Naive thymus-derived CD8-positive, alpha-beta T cell (primary cell): ENCODE measurements around the gene TFDP2. TPM values are rescaled to one million over a fixed set of nuclear protein-coding genes. Genes with fewer than 3 reads are reported as not detected.
A peak's percentile ranks its signal among the peaks of the same experiment; 100 is the strongest.
"Not testable (repeated sequence)": the region's sequence is repeated elsewhere in the genome, so short reads cannot be mapped to it uniquely, and the experiment has no call there.

ENCODE experiments used
- ATAC-seq, 2 donors: fragments of 150-1000 bp; cut with Tn5 transposase in 1 of 2; sonication (Bioruptor Pico), chemical (Tn5 transposase) in 1 of 2; 1 replicate in 1 of 2; 2 replicates in 1 of 2; pipeline ENCODE4 v1.10.0; 2021; ENCODE audit warnings: mild to moderate bottlenecking in 2 of 2, moderate library complexity in 2 of 2
- POLR2A ChIA-PET: fragments of 350-600 bp; sonication (Branson Sonifier 250); formaldehyde crosslinking; loops from one replicate; lab custom pipeline; 2021; ENCODE audit warnings: antibody characterized with exemption; lab: Charles Lee
- DNase-seq, 10 donors: peaks; one replicate each; pipeline versions ENCODE4 v3.0.0 to v3.0.0-alpha.2; 2020 to 2022
- H3K27ac Mint-ChIP-seq, 10 donors: one replicate each; pipeline ENCODE4 v1.8.0; 2020 to 2022; ENCODE audit warnings: mild to moderate bottlenecking in 10 of 10, mixed read lengths in 10 of 10, moderate library complexity in 4 of 10, inconsistent platforms in 1 of 10
- H3K27me3 Mint-ChIP-seq, 5 donors: one replicate each; pipeline ENCODE4 v1.8.0; 2021 to 2022; ENCODE audit warnings: mixed read lengths in 5 of 5
- H3K36me3 Mint-ChIP-seq, 3 donors: one replicate each; pipeline ENCODE4 v1.8.0; 2020 to 2022; ENCODE audit warnings: mixed read lengths in 3 of 3, mild to moderate bottlenecking in 2 of 3, inconsistent platforms in 1 of 3
- H3K4me1 Mint-ChIP-seq, 4 donors: one replicate each; pipeline ENCODE4 v1.8.0; 2021 to 2022; ENCODE audit warnings: mixed read lengths in 4 of 4
- H3K4me3 Mint-ChIP-seq, 10 donors: one replicate each; pipeline ENCODE4 v1.8.0; 2020 to 2022; ENCODE audit warnings: mild to moderate bottlenecking in 10 of 10, mixed read lengths in 10 of 10, moderate library complexity in 6 of 10, inconsistent platforms in 1 of 10
- H3K9me3 Mint-ChIP-seq, 9 donors: one replicate each; pipeline ENCODE4 v1.8.0; 2020 to 2022; ENCODE audit warnings: mixed read lengths in 9 of 9, mild to moderate bottlenecking in 3 of 9, inconsistent platforms in 1 of 9, moderate library complexity in 1 of 9
- polyA plus RNA-seq, 3 donors: library from polyadenylated mRNA; unstranded; fragments of 300-500 nt; fragmentation: Illumina TruSeq; gene quantifications; one replicate each; pipeline ENCODE4 v1.2.3, GENCODE V29; 2021
- total RNA-seq, 8 experiments: library from RNA in 2 of 8; stranded (reverse) in 2 of 8; gene quantifications; one replicate each; pipeline ENCODE4 v1.2.3 and lab custom pipeline; 2021 to 2026

Gene TFDP2
- total and polyA plus RNA-seq, 5 experiments from 2014 or later, result 25.6 to 44.3 (median 30.9) TPM

- Mint-ChIP-seq H3K27ac (peak overlapping the region in 3 of 10 donors; percentile 4 to 36 (median 8)), H3K4me1 (peaks cover 6 to 17% (median 11%) of the 10 kb centered on the region in 4 donors), H3K9me3 (no peaks in the 10 kb centered on the region), H3K4me3 (no peak overlapping the region), H3K27me3 (no peaks in the 10 kb centered on the region), H3K36me3 (no peaks in the 10 kb centered on the region)
- POLR2A ChIA-PET, result no interaction called here
- DNase-seq, result no peak
- no peak for ATAC-seq
Measured at GRCh38 chr3:142117056-142117851, 32.1 kb downstream of the TFDP2 start.

DNA sequence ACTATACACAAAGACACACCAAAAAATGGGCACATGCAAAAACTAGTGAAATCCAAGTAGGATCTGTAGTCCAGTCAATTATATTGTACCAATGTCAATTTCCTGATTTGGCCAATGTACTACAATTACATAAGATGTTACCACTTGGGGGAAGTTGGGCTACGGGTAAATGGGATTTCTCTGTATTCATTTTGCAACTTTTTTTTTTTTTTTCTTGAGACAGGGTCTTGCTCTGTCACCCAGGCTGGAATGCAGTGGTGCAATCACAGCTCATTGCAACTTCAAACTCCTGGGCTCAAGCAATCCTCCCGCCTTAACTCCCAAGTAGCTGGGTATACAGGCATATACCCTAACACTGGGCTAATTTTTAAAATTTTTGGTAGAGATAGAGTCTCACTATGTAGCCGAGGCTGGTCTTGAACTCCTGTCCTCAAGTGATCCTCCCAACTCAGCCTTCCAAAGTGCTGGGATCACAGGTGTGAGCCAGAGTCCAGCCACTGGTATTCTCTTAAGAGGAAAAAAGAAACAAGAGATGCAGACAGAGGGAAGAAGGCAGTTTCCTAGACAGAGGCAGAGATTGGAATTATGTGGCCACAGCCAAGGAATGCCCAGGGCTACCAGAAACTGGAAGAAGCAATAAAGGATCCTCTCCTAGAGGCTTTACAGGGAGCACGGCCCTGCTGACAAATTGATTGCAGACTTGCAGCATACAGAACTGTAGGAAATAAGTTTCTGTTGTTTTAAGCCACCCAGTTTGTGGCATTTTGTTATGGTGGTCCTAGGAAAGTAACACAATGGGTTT, 33.3 kb downstream of the TFDP2 start:
- H3K4me3 Mint-ChIP-seq, result peak overlapping the region in 1 of 10 donors; percentile 25
- POLR2A ChIA-PET, result no interaction called here
- no peak for DNase-seq
- no peaks in the 10 kb centered on the region for H3K27me3 Mint-ChIP-seq
- no peak for ATAC-seq
- no peak overlapping the region for H3K27ac Mint-ChIP-seq
- no peaks in the 10 kb centered on the region for H3K9me3 Mint-ChIP-seq
- peaks cover 0 to 3% (median 0%) of the 10 kb centered on the region in 3 donors for H3K36me3 Mint-ChIP-seq
- peaks cover 10 to 22% (median 15%) of the 10 kb centered on the region in 4 donors for H3K4me1 Mint-ChIP-seq

DNA sequence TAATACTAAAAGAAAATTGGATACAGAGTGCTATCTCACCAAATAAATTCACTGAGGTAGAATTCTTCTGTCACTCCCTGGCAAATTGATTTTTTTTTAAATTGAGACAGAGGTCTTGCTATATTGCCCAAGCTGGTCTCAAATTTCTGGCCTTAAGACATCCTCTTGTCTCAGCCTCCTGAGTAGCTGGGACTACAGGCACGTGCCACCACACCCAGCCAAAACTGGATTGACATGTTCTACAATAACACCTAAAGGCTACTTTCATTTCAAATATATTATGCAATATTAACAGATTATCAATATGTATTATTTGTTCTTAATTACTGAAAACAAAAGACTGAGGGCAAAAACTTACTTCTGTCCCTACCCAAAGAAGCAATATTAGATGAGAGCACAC, 36.7 kb downstream of the TFDP2 start:
- Mint-ChIP-seq H3K27ac (no peak overlapping the region), H3K9me3 (no peaks in the 10 kb centered on the region), H3K4me3 (no peak overlapping the region), H3K36me3 (peaks cover 0 to 3% (median 2%) of the 10 kb centered on the region in 3 donors), H3K27me3 (no peaks in the 10 kb centered on the region), H3K4me1 (peaks cover 9 to 16% (median 14%) of the 10 kb centered on the region in 4 donors)
- no peak for DNase-seq
- no peak for ATAC-seq
- POLR2A ChIA-PET, result no interaction called here

DNA sequence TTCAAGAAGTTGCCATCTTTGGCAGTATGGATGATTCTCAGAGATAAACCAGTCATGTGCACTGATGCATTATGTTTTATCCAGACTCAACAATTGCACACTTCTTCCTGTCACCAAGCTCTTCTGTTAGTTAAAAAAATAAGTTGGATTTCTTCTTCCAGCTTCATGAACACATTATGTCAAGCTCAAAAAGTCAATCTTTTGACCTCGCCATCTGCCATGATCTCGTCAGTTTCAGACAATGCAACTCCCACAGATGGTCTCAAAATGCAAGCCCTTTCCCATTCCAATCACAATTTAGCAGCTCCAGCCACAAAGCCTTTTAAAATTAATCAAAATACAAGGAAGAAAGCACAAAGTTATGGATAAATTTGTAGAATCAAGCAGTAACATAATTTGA, 42.8 kb downstream of the TFDP2 start:
- Mint-ChIP-seq H3K9me3 (no peaks in the 10 kb centered on the region), H3K4me3 (no peak overlapping the region), H3K27me3 (no peaks in the 10 kb centered on the region), H3K36me3 (peaks cover 0 to 6% (median 5%) of the 10 kb centered on the region in 3 donors), H3K4me1 (peaks cover 3 to 9% (median 5%) of the 10 kb centered on the region in 4 donors), H3K27ac (no peak overlapping the region)
- POLR2A ChIA-PET, result no interaction called here
- ATAC-seq (no peak), DNase-seq (no peak)

DNA sequence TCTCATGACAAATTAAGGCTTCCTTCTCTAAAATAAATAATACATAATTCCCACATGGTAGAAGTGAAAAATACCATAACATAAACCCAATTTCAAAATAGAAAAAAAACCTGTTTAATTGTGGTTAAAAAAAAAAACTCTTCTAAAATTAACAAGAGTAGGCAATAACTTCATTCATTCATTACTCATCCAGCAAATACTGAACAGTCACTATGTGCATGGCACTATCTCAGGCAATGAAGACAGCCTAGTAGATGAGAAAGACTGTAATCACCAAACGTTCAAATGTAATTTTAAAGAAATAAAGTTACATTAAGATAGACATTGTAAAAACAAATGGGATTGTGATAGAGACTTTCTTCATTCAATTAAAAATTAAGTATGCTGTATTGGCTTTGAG, 43.4 kb downstream of the TFDP2 start:
- ATAC-seq (no peak), DNase-seq (no peak)
- H3K36me3 Mint-ChIP-seq, result peaks cover 0 to 8% (median 3%) of the 10 kb centered on the region in 3 donors
- no peak overlapping the region for H3K27ac Mint-ChIP-seq
- H3K4me1 Mint-ChIP-seq, result peaks cover 0 to 6% (median 1%) of the 10 kb centered on the region in 4 donors
- POLR2A ChIA-PET, result no interaction called here
- H3K4me3 Mint-ChIP-seq, result no peak overlapping the region
- no peaks in the 10 kb centered on the region for H3K27me3 Mint-ChIP-seq
- H3K9me3 Mint-ChIP-seq, result no peaks in the 10 kb centered on the region

- H3K27me3 Mint-ChIP-seq, result no peaks in the 10 kb centered on the region
- no peak overlapping the region for H3K4me3 Mint-ChIP-seq
- H3K9me3 Mint-ChIP-seq, result no peaks in the 10 kb centered on the region
- POLR2A ChIA-PET, result no interaction called here
- no peak overlapping the region for H3K27ac Mint-ChIP-seq
- no peak for ATAC-seq
- H3K36me3 Mint-ChIP-seq, result peaks cover 0 to 9% (median 6%) of the 10 kb centered on the region in 3 donors
- H3K4me1 Mint-ChIP-seq, result peaks cover 0 to 6% (median 2%) of the 10 kb centered on the region in 4 donors
- DNase-seq, result no peak
Measured at GRCh38 chr3:142104763-142105162, 44.6 kb downstream of the TFDP2 start.

- ATAC-seq, result no peak
- POLR2A ChIA-PET, result no interaction called here
Measured at GRCh38 chr3:142098964-142099363, 50.4 kb downstream of the TFDP2 start.

GRCh38 chr3:142097099-142097843, 52.1 kb downstream of the TFDP2 start:
- H3K4me3 Mint-ChIP-seq, result no peak overlapping the region
- POLR2A ChIA-PET, result no interaction called here

More at GRCh38 chr3:142098964-142099363, 50.4 kb downstream of the TFDP2 start:
- no peak overlapping the region for H3K27ac Mint-ChIP-seq
- no peak overlapping the region for H3K4me3 Mint-ChIP-seq
- DNase-seq, result no peak
- H3K4me1 Mint-ChIP-seq, result peaks cover 1 to 5% (median 4%) of the 10 kb centered on the region in 4 donors
- no peaks in the 10 kb centered on the region for H3K27me3 Mint-ChIP-seq
- peaks cover 0 to 10% (median 4%) of the 10 kb centered on the region in 3 donors for H3K36me3 Mint-ChIP-seq
- no peaks in the 10 kb centered on the region for H3K9me3 Mint-ChIP-seq

GRCh38 chr3:142095841-142096240, 53.5 kb downstream of the TFDP2 start:
- Mint-ChIP-seq H3K4me1 (peaks cover 1 to 5% (median 4%) of the 10 kb centered on the region in 4 donors), H3K36me3 (peaks cover 2 to 7% (median 5%) of the 10 kb centered on the region in 3 donors), H3K27ac (no peak overlapping the region), H3K9me3 (no peaks in the 10 kb centered on the region), H3K27me3 (no peaks in the 10 kb centered on the region), H3K4me3 (no peak overlapping the region)
- DNase-seq (no peak), ATAC-seq (no peak)
- POLR2A ChIA-PET, result no interaction called here

More at GRCh38 chr3:142097099-142097843, 52.1 kb downstream of the TFDP2 start:
- H3K27ac Mint-ChIP-seq, result no peak overlapping the region
- no peaks in the 10 kb centered on the region for H3K27me3 Mint-ChIP-seq
- DNase-seq (no peak), ATAC-seq (no peak)
- peaks cover 0 to 7% (median 4%) of the 10 kb centered on the region in 3 donors for H3K36me3 Mint-ChIP-seq
- no peaks in the 10 kb centered on the region for H3K9me3 Mint-ChIP-seq
- H3K4me1 Mint-ChIP-seq, result peaks cover 1 to 5% (median 4%) of the 10 kb centered on the region in 4 donors

DNA sequence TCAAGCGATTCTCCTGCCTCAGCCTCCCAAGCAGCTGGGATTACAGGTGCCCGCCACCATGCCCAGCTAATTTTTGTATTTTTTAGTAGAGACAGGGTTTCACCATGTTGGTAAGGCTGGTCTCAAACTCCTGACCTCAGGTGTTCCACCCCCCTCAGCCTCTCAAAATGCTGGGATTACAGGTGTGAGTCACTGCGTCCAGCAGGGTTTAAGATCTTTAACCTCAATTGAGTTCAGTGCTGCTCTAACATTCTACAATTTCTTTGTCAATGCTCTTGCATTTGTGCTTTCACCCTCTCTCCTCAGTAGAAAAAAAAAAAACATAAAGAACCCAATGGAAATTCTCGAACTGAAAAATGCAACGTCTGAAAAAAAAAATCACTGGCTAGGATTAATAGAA, 60.4 kb downstream of the TFDP2 start:
- H3K4me3 Mint-ChIP-seq, DNase-seq, H3K27ac Mint-ChIP-seq, ATAC-seq, H3K4me1 Mint-ChIP-seq, H3K27me3 Mint-ChIP-seq: not testable (repeated sequence)
- peaks cover 0 to 10% (median 1%) of the 10 kb centered on the region in 9 donors for H3K9me3 Mint-ChIP-seq
- H3K36me3 Mint-ChIP-seq, result peaks cover 10 to 19% (median 14%) of the 10 kb centered on the region in 3 donors
- POLR2A ChIA-PET, result interaction anchor here (0.6 kb wide), 1 partner anchor 19 kb away, joined by 4 read pairs; no protein-coding TSS in a partner anchor

DNA sequence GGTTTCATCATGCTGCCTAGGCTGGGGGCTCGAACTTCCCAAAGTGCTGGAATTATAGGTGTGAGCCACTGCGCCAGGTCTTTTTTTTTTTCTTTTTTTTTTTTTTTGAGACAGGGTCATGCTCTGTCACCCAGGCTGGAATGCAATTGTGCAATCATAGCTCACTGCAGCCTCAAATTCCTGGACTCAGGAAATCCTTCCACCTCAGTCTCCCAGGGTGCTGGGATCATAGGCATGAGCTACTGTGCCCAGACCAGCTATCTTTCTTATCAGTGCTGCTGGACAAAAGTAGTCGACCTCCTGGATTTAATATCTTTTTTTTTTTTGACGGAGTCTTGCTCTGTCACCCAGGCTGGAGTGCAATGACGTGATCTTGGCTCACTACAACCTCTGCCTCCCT, 60.8 kb downstream of the TFDP2 start:
- no peaks in the 10 kb centered on the region for H3K27me3 Mint-ChIP-seq
- DNase-seq, result no peak
- H3K4me3 Mint-ChIP-seq, result no peak overlapping the region
- no peak for ATAC-seq
- peaks cover 10 to 22% (median 17%) of the 10 kb centered on the region in 3 donors for H3K36me3 Mint-ChIP-seq
- H3K27ac Mint-ChIP-seq, result peak overlapping the region in 1 of 10 donors; percentile 30
- H3K9me3 Mint-ChIP-seq, result peaks cover 0 to 11% (median 4%) of the 10 kb centered on the region in 9 donors
- POLR2A ChIA-PET, result no interaction called here
- no peaks in the 10 kb centered on the region for H3K4me1 Mint-ChIP-seq

DNA sequence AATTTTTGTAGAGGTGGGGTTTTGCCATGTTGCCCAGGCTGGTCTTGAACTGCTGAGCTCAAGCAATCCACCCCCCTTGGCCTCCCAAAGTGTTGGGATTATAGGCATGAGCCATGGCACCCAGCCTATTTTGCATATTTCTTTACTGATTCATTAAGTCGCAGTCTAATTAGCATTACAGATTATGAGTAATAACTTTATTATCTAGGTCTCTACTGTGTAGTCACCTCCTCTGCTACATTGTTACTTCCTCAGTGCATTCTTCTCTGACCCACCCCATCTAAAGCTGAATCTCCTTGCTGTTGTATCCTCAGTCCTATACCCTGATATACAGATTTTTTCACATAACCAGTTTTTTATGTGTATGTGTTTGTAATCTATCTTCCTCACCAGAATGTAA, 61.7 kb downstream of the TFDP2 start:
- Mint-ChIP-seq H3K27me3 (no peaks in the 10 kb centered on the region), H3K4me3 (no peak overlapping the region), H3K27ac (no peak overlapping the region), H3K9me3 (peaks cover 0 to 11% (median 4%) of the 10 kb centered on the region in 9 donors), H3K36me3 (peaks cover 10 to 24% (median 17%) of the 10 kb centered on the region in 3 donors), H3K4me1 (no peaks in the 10 kb centered on the region)
- ATAC-seq (no peak), DNase-seq (no peak)
- POLR2A ChIA-PET, result no interaction called here
